Fibroblast of villous mesenchyme (primary cell): ENCODE measurements around the gene SGCE. TPM values are rescaled to one million over a fixed set of nuclear protein-coding genes. Genes with fewer than 3 reads are reported as not detected.
"Not testable (repeated sequence)": the region's sequence is repeated elsewhere in the genome, so short reads cannot be mapped to it uniquely, and the experiment has no call there.

ENCODE experiments used
- DNase-seq: peaks from one replicate; pipeline ENCODE4 v3.0.0-alpha.2; 2010; ENCODE audit warnings: low read depth
- H3K4me3 ChIP-seq: 2 replicates; pipeline ENCODE4 v1.5.1; 2011; ENCODE audit warnings: low read depth, mild to moderate bottlenecking, low read length
- total RNA-seq: library from RNA; depleted of rRNA; stranded (reverse); fragments of >200 nt; gene quantifications from 2 replicates; pipeline ENCODE4 v1.2.3, GENCODE V29; 2012
- TF ChIP-seq, protein P1 (sequence below): IDR thresholded peaks from 2 replicates; pipeline ENCODE4 v1.5.1; 2012; ENCODE audit warnings: low read depth, mild to moderate bottlenecking, low read length; ENCODE audit not compliant: insufficient read depth

Gene SGCE, protein sequence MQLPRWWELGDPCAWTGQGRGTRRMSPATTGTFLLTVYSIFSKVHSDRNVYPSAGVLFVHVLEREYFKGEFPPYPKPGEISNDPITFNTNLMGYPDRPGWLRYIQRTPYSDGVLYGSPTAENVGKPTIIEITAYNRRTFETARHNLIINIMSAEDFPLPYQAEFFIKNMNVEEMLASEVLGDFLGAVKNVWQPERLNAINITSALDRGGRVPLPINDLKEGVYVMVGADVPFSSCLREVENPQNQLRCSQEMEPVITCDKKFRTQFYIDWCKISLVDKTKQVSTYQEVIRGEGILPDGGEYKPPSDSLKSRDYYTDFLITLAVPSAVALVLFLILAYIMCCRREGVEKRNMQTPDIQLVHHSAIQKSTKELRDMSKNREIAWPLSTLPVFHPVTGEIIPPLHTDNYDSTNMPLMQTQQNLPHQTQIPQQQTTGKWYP
- total RNA-seq = 43.5 and 92.8 TPM in 2 replicates

DNA sequence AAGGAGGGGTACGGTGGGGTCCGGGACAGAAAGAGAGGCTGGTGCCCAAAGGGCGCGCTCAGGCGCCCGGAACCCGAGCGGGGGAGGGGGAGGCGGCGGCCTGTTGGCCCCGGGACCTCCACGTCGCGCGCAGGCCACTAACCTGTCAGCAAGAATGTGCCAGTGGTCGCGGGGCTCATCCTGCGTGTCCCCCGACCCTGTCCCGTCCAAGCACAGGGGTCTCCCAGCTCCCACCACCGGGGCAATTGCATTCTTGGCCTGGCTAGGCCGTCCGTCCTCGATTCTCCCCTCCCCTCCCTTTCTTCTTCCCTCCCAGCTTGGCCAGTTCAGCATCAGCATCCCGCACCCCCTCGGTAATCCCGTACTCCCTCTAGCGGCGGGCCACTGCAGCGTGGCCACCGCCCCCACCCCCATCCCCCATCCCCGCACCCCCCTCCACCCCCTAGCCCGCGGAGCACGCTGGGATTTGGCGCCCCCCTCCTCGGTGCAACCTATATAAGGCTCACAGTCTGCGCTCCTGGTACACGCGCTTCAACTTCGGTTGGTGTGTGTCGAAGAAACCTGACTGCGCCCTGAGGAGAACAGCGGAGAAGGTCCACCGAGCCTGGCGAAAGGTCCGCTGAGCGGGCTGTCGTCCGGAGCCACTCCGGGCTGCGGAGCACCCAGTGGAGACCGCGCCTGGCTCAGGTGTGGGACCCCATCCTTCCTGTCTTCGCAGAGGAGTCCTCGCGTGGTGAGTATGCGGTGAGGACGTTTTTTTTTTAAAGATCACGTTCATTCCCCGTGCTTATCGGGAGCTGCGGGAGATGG lies at the start of gene SGCE:
Gene SGCE, minus strand, starts transcription at position 286 of the 810 bp plus-strand sequence. Its CDS starts 35 bp downstream, at position 251.
- peak within 1 kb of the TSS; percentile 72 for H3K4me3 ChIP-seq
- peak; percentile 77 for DNase-seq
- TF ChIP-seq, protein P1, sequence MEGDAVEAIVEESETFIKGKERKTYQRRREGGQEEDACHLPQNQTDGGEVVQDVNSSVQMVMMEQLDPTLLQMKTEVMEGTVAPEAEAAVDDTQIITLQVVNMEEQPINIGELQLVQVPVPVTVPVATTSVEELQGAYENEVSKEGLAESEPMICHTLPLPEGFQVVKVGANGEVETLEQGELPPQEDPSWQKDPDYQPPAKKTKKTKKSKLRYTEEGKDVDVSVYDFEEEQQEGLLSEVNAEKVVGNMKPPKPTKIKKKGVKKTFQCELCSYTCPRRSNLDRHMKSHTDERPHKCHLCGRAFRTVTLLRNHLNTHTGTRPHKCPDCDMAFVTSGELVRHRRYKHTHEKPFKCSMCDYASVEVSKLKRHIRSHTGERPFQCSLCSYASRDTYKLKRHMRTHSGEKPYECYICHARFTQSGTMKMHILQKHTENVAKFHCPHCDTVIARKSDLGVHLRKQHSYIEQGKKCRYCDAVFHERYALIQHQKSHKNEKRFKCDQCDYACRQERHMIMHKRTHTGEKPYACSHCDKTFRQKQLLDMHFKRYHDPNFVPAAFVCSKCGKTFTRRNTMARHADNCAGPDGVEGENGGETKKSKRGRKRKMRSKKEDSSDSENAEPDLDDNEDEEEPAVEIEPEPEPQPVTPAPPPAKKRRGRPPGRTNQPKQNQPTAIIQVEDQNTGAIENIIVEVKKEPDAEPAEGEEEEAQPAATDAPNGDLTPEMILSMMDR = peak; percentile 49

DNA sequence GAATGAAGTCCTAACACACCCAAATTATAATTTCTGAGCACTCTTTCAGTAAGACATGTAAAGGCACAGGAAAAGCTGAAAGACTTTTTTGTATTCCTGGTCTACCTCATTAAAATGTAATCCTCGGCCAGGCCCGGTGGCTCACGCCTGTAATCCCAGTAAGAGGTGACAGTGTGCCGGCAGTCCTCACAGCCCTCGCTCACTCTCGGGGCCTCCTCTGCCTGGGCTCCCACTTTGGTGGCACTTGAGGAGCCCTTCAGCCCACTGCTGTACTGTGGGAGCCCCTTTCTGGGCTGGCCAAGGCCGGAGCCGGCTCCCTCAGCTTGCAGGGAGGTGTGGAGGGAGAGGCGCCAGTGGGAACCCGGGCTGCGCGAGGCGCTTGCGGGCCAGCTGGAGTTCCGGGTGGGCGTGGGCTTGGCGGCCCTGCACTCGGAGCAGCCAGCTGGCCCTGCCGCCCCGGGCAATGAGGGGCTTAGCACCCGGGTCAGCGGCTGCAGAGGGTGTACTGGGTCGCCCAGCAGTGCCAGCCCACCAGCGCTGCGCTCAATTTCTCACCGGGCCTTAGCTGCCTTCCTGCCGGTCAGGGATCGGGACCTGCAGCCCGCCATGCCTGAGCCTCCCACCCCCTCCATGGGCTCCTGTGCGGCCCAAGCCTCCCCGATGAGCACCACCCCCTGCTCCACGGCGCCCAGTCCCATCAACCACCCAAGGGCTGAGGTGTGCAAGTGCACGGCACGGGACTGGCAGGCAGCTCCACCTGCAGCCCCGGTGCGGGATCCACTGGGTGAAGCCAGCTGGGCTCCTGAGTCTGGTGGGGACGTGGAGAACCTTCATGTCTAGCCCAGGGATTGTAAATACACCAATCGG lies 49.5 kb upstream of the SGCE start:
- DNase-seq, H3K4me3 ChIP-seq: not testable (repeated sequence)

DNA sequence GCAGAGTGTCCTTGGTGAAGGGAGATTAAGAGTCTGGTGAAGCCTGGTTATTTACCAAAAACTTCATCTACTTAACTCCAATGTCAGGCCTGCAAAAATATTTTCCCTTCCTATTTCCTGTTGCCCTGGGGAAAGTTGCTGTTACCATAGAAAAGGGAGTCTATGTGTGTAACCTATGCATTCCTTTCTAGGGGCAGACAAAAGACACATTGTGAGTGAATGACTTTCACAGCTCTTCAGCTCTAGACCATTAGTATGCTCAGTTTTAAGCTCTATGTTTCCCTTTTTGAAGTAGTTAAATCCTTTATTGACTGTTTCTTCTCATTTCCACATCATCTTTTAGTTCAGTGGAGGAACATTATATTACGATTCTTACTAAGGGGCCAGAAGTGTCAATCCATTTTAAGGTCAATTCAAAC lies 45.6 kb upstream of the SGCE start:
- no peak overlapping the region for H3K4me3 ChIP-seq
- TF ChIP-seq, protein P1 = no peak
- peak; percentile 63 for DNase-seq

DNA sequence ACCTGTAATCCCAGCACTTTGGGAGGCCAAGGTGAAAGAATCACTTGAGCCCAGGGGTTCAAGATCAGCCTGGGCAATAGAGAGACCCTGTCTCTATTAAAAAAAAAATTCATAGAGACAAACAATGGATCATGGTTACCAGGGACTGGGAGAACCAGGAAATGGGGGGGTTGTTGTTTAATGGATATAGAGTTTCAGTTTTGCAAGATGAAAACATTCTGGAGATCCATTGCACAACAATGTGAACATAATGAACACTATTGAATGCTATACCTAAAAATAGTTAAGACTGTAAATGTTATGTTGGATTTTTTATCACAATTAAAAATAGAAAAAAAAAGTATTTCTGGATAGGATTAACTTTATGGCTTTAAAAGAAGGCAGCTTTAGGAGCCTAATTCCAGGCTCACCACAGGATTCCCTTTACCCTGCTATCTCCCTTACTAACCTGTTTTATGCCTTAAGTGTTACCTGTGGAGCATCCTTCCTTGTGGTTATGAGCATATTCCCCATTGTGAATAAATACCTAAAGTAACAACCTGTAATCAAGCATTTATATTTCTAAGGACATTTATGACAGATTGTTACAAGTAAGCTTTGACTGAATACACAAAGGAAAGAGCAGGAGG lies 45.1 kb upstream of the SGCE start:
- DNase-seq = peak; percentile 45
- no peak overlapping the region for H3K4me3 ChIP-seq
- TF ChIP-seq, protein P1 = no peak

DNA sequence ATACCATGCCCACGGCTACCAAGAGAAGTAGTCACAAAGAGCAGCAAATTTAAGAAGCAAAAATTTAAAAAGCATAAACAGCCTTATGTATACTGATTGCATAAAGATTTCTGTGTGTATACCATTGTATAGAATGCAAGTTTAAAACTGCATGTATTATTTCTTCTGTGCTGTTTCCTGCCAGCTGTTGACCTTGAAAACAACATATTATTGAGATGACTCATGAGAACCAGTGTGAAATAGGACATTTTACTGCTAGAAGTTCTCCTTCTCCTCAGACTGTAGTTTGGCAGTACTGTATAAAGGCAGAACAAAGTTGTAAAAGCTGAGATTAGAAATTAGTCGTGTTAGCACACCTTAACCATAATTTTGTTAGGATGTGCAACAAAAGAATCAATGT lies 42.3 kb upstream of the SGCE start:
- DNase-seq = peak; percentile 87
- TF ChIP-seq, protein P1 = no peak
- no peak overlapping the region for H3K4me3 ChIP-seq

DNA sequence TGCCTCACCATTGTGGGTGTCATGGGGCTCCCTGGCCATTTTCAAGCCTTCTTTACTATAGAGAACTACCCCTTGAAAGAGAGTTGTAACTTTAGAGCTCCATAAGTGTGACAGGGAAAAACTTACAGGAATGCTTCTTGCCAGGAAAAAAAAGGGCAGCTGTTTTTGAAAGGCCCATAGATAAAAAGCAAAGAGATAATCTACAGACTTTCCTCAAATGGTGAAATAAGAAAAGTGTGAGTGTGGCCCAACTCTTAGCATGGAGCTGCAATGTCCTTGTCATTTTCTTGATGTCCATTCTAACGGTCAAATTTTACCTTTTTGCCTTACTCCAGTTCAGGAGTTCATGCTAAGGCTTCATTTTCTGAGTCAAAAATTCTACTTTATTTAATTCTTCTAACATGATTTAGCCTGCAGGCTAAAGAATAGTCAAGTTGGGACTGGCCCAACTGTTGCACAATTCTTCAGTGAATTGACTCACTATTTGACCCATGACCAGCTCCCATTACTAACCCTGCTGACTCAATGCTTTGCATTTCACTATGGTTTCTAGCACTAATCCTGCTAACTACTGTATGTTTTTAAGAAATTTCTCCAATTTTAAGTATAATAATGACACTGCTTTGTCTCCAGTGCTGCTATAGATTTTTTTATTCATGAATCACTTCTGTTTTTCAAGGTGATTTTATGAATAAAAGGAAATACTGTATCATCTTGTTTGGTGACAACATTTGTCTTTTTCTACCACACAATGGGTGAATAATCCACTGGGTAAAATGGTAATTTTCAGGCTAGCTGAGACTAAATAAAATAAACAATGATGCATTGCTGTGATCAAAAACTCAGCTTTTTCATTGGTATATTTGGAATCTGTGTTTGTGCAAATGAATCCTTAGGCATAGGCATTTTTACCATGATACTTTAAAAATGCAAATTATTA lies 41.4 kb upstream of the SGCE start:
- DNase-seq = peak; percentile 96
- TF ChIP-seq, protein P1 = no peak
- no peak overlapping the region for H3K4me3 ChIP-seq
